Stomach (tissue), 9 donors: ENCODE data around the gene ZDHHC21. TPM values are rescaled to one million over a fixed set of nuclear protein-coding genes. Genes with fewer than 3 reads are reported as not detected.
A peak's percentile ranks its signal among the peaks of the same experiment; 100 is the strongest.

ENCODE experiments used
- DNase-seq, 2 donors: peaks; one replicate each; pipeline versions ENCODE4 v3.0.0 to v3.0.0-alpha.2; 2013 to 2019
- H3K27ac ChIP-seq, 5 donors: fragments of 200-600 bp in 4 of 5; sonication (generic) in 4 of 5; one replicate each; pipeline ENCODE4 v1.5.1; 2013 to 2019; ENCODE audit warnings: mild to moderate bottlenecking in 1 of 5, moderate library complexity in 1 of 5
- H3K27me3 ChIP-seq, 3 donors: fragments of 200-600 bp; sonication (generic); one replicate each; pipeline ENCODE4 v1.5.1; 2017 to 2019; ENCODE audit warnings: mixed run types in 1 of 3
- H3K36me3 ChIP-seq, 4 donors: fragments of 200-600 bp; sonication (generic); 1 replicate in 3 of 4; 2 replicates in 1 of 4; pipeline ENCODE4 v1.5.1; 2016 to 2019
- H3K4me1 ChIP-seq, 4 donors: fragments of 200-600 bp; sonication (generic); one replicate each; pipeline ENCODE4 v1.5.1; 2016 to 2019
- H3K4me3 ChIP-seq, 4 donors: fragments of 200-600 bp; sonication (generic) in 3 of 4; one replicate each; pipeline ENCODE4 v1.5.1; 2016 to 2019; ENCODE audit warnings: mild to moderate bottlenecking in 1 of 4
- H3K9me3 ChIP-seq, 4 donors: fragments of 200-600 bp; sonication (generic); one replicate each; pipeline ENCODE4 v1.5.1; 2016 to 2019
- EP300 ChIP-seq: sonication (generic); formaldehyde crosslinking; IDR thresholded peaks from one replicate; pipeline ENCODE4 v1.6.1; 2017; ENCODE audit warnings: antibody characterized with exemption
- POLR2A ChIP-seq, 4 donors: fragments of 450-650 bp; IDR thresholded peaks; one replicate each; pipeline ENCODE4 v1.6.1; 2016; ENCODE audit warnings: antibody characterized with exemption in 4 of 4, control low read depth in 2 of 4, mild to moderate bottlenecking in 1 of 4, moderate library complexity in 1 of 4
- POLR2AphosphoS5 ChIP-seq, 3 donors: sonication (generic); formaldehyde crosslinking; IDR thresholded peaks; one replicate each; pipeline ENCODE4 v1.6.1; 2016; ENCODE audit warnings: antibody characterized with exemption in 3 of 3
- WGBS, 5 donors: extraction: QIAGEN DNeasy Blood & Tissue Kit in 3 of 5; methylation state at CpG; one replicate each; pipeline versions ENCODE4 v1.1.5 to v1.1.7; 2013 to 2018; 5-methylcytosine and 5-hydroxymethylcytosine counted together
- intact Hi-C: fragments of 100-400 bp; cut with DNase I; formaldehyde crosslinking; loops from one replicate; pipeline ENCODE4 v1.15.1; 2023; ENCODE audit warnings: low total_unique reads
- polyA plus RNA-seq, 3 donors: library from polyadenylated mRNA; stranded (reverse); fragments of 200-250 nt; gene quantifications; one replicate each; pipeline ENCODE4 v1.2.3, GENCODE V29; 2013
- total RNA-seq, 5 donors: library from RNA; depleted of rRNA; stranded (reverse); fragments of >200 nt; gene quantifications; one replicate each; pipeline versions ENCODE4 v1.1.0 to v1.2.3, GENCODE V29; 2014 to 2016
- TF ChIP-seq, protein P1 (sequence below), 7 experiments: fragments of 450-650 bp in 4 of 7; fragments of 200-600 bp in 3 of 7; sonication (generic) in 3 of 7; IDR thresholded peaks; one replicate each; pipeline ENCODE4 v1.5.1; 2016 to 2019; ENCODE audit warnings: antibody characterized with exemption in 7 of 7, control low read depth in 2 of 7, mild to moderate bottlenecking in 1 of 7
- donor health status: healthy with polysubstance abuse.
- donor health status: Bipolar disorder and iron deficiency.
- donor health status: healthy.

ZDHHC21 gene
- total and polyA plus RNA-seq, 8 donors, result 1.2 to 33.4 (median 4.7) TPM

DNA sequence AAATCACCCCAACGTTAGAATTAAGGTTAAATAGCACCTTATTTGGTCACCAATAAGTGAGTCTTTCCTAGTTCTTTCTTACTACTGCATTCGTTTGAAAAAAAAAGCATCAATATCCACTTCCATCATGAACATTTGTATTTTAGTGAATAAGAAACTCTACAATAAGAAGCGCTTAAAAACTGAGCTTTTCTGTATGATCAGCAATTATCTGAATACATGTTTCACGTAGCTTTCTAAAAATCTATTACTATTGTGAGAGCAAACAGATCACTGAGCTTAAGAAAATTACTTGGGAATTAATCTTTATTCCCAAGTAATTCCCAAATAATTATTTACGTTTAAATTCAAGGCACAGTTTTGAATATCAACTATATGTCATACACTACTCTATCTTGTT lies 32.5 kb downstream of the ZDHHC21 start:
- intact Hi-C loops, result no loop called here
- no peak for DNase-seq
- Histone ChIP-seq H3K9me3 (no peaks in the 10 kb centered on the region), H3K27me3 (no peaks in the 10 kb centered on the region), H3K27ac (no peak overlapping the region), H3K4me3 (no peak overlapping the region), H3K36me3 (peaks cover 0 to 23% (median 12%) of the 10 kb centered on the region in 4 donors), H3K4me1 (no peaks in the 10 kb centered on the region)
- whole genome bisulfite sequencing, 5 donors, result 86 to 93% (median 88%) methylated on average over 5 of the region's 5 CpGs
- TF ChIP-seq EP300 (no peak), POLR2A (IDR thresholded peaks at IDR 0.05) (no peak), POLR2AphosphoS5 (IDR thresholded peaks at IDR 0.05) (no peak)
- TF ChIP-seq, protein P1, sequence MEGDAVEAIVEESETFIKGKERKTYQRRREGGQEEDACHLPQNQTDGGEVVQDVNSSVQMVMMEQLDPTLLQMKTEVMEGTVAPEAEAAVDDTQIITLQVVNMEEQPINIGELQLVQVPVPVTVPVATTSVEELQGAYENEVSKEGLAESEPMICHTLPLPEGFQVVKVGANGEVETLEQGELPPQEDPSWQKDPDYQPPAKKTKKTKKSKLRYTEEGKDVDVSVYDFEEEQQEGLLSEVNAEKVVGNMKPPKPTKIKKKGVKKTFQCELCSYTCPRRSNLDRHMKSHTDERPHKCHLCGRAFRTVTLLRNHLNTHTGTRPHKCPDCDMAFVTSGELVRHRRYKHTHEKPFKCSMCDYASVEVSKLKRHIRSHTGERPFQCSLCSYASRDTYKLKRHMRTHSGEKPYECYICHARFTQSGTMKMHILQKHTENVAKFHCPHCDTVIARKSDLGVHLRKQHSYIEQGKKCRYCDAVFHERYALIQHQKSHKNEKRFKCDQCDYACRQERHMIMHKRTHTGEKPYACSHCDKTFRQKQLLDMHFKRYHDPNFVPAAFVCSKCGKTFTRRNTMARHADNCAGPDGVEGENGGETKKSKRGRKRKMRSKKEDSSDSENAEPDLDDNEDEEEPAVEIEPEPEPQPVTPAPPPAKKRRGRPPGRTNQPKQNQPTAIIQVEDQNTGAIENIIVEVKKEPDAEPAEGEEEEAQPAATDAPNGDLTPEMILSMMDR (IDR thresholded peaks at IDR 0.05), result no peak

DNA sequence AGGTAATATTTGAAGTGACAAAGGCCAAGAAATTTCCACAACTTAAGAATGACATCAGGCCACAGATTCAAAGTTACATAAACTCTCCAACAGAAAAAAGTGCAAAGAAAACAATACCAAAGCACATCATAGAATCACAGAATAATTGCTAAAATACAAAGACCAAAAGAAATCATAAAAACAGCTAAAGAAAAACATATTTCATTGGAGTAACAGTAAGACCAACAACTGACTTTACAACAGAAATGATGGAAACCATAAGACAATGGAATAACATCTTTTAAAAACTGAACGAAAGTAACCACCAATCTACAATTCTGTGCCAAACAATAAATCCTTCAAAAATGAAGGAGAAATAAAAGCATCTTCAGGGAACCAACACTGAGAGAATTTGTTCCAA lies 38.3 kb downstream of the ZDHHC21 start:
- DNase-seq, result no peak
- H3K36me3 ChIP-seq, result peaks cover 0 to 26% (median 23%) of the 10 kb centered on the region in 4 donors
- 78 to 96% (median 85%) methylated on average over 1 of the region's 1 CpG for WGBS, 5 donors
- TF ChIP-seq, protein P1 (IDR thresholded peaks at IDR 0.05), result no peak
- TF ChIP-seq EP300, result no peak
- TF ChIP-seq POLR2AphosphoS5 (IDR thresholded peaks at IDR 0.05), result no peak
- no peak for TF ChIP-seq POLR2A (IDR thresholded peaks at IDR 0.05)
- no peak overlapping the region for H3K4me3 ChIP-seq
- peaks cover 7 to 19% (median 11%) of the 10 kb centered on the region in 4 donors for H3K9me3 ChIP-seq
- intact Hi-C loops, result no loop called here
- H3K4me1 ChIP-seq, result no peaks in the 10 kb centered on the region
- no peaks in the 10 kb centered on the region for H3K27me3 ChIP-seq
- H3K27ac ChIP-seq, result no peak overlapping the region

DNA sequence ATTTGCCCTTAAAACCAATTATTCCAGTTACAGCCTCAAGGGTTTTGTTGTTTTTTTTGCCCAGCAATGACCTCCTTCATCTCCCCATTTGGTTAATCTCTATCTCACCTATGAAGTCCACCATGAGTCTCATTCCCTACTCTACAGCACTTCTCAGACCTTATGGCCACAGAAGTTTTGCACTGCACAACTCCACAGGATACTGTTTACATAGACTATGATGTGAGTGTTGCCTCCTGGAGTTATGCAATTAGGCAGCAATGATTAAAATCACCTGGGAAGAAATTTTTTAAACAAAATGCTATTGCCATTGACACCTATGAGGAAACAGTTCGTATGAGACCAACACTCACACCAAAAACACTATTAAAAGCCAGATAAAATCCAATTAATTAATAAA lies 39.7 kb downstream of the ZDHHC21 start:
- no peaks in the 10 kb centered on the region for H3K27me3 ChIP-seq
- TF ChIP-seq, protein P1 (IDR thresholded peaks at IDR 0.05), result no peak
- TF ChIP-seq POLR2AphosphoS5 (IDR thresholded peaks at IDR 0.05) (no peak), POLR2A (IDR thresholded peaks at IDR 0.05) (no peak), EP300 (no peak)
- H3K9me3 ChIP-seq, result peaks cover 7 to 19% (median 11%) of the 10 kb centered on the region in 4 donors
- DNase-seq, result no peak
- intact Hi-C loops, result no loop called here
- no peak overlapping the region for H3K4me3 ChIP-seq
- WGBS, 5 donors, result 88 to 95% (median 91%) methylated on average over 1 of the region's 1 CpG
- peaks cover 0 to 23% (median 19%) of the 10 kb centered on the region in 4 donors for H3K36me3 ChIP-seq
- H3K27ac ChIP-seq, result no peak overlapping the region
- no peaks in the 10 kb centered on the region for H3K4me1 ChIP-seq

DNA sequence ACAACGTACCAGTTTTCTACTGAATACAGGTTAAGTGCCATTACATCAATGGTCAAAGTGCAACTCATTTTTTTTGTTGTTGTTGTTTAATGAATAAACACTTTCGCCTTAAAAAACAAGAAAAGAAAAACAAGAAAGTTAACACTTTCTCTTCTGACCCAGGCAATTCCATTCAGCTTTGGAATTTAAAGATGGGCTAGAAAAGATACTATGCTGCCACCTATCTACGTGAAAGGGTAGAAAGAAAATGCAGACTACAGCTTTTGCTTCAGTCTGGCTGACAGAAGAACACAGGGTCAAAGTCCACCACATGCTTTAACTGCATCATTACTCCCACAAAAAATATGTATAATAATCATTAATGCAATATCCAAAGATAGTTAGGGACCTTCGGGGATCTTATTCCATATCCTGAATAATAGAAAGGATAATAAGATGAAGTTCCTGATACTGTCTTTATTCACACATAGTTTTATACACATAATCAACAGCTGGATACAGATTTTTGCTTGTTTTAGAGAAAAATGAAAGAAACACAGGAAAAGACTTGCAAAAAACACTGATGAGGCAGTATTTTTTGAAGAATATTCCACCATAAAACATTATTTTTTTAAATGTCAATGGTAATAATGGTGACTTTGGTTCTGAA lies 40.4 kb downstream of the ZDHHC21 start:
- peak in 1 of 2 donors; percentile 73 for DNase-seq
- H3K36me3 ChIP-seq, result peaks cover 0 to 22% (median 17%) of the 10 kb centered on the region in 4 donors
- no peaks in the 10 kb centered on the region for H3K27me3 ChIP-seq
- no peak overlapping the region for H3K4me3 ChIP-seq
- WGBS, 5 donors, result 51 to 68% (median 59%) methylated on average over 4 of the region's 4 CpGs
- H3K4me1 ChIP-seq, result no peaks in the 10 kb centered on the region
- H3K9me3 ChIP-seq, result peaks cover 7 to 19% (median 11%) of the 10 kb centered on the region in 4 donors
- no peak overlapping the region for H3K27ac ChIP-seq
- TF ChIP-seq POLR2A (IDR thresholded peaks at IDR 0.05) (no peak), EP300 (no peak), POLR2AphosphoS5 (IDR thresholded peaks at IDR 0.05) (no peak)
- TF ChIP-seq, protein P1 (IDR thresholded peaks at IDR 0.05), result peak in 4 of 7 experiments; percentile 5 to 32 (median 24)
- intact Hi-C loops, result no loop called here
